HL-60 (cell line): ENCODE measurements around the gene C19orf53.
"Not testable (repeated sequence)": the region's sequence is repeated elsewhere in the genome, so short reads cannot be mapped to it uniquely, and the experiment has no call there.

ENCODE experiments used
- DNase-seq, 2 experiments: peaks; one replicate each; pipeline ENCODE4 v3.0.0-alpha.2; 2010 to 2020; ENCODE audit warnings: low read depth in 1 of 2, low spot score in 1 of 2
- H3K27ac ChIP-seq: fragments of 250-450 bp; sonication (Bioruptor Pico); replicated peaks from 2 replicates; pipeline ENCODE4 v1.5.1; 2020; ENCODE audit warnings: mild to moderate bottlenecking, moderate library complexity
- H3K27me3 ChIP-seq: fragments of 250-450 bp; sonication (Bioruptor Pico); 2 replicates; pipeline ENCODE4 v1.5.1; 2021; ENCODE audit warnings: mild to moderate bottlenecking, moderate library complexity; ENCODE audit not compliant: insufficient read depth, poor library complexity, severe bottlenecking
- H3K4me3 ChIP-seq: replicated peaks from 2 replicates; pipeline ENCODE4 v1.5.1; 2011; ENCODE audit warnings: mild to moderate bottlenecking, control low read depth, low read length; ENCODE audit not compliant: insufficient read depth
- CTCF ChIP-seq: IDR thresholded peaks from one replicate; pipeline ENCODE4 v1.5.1; 2011; ENCODE audit warnings: low read length, control low read depth, inconsistent platforms; ENCODE audit not compliant: insufficient read depth
- GABPA ChIP-seq: IDR thresholded peaks from 2 replicates; pipeline ENCODE4 v1.6.1; 2012; ENCODE audit warnings: low read depth
- POLR2AphosphoS5 ChIP-seq: IDR thresholded peaks from 2 replicates; pipeline ENCODE4 v1.6.1; 2012; ENCODE audit warnings: low read depth
- REST ChIP-seq: IDR thresholded peaks from 2 replicates; pipeline ENCODE4 v1.6.1; 2012; ENCODE audit warnings: low read depth; ENCODE audit not compliant: insufficient replicate concordance
- SPI1 ChIP-seq: IDR thresholded peaks from 2 replicates; pipeline ENCODE4 v1.6.1; 2012; ENCODE audit warnings: low read depth, mild to moderate bottlenecking, borderline replicate concordance

Gene C19orf53

GRCh38 chr19:13788991-13789390 is 14.7 kb downstream of the C19orf53 start:
- Histone ChIP-seq H3K4me3 (no peak overlapping the region), H3K27ac (peak overlapping the region; percentile 82), H3K27me3 (no peaks in the 10 kb centered on the region)
- TF ChIP-seq GABPA: no peak
- TF ChIP-seq POLR2AphosphoS5: peak; percentile 76
- peak in 1 of 2 experiments; percentile 91 for DNase-seq

- Histone ChIP-seq H3K27ac (peak overlapping the region; percentile 82), H3K4me3 (no peak overlapping the region), H3K27me3 (no peaks in the 10 kb centered on the region)
- DNase-seq: peak; percentile 68 to 89
- TF ChIP-seq SPI1 (peak; percentile 56; the same call in 1 of the 2 replicates), GABPA (peak; percentile 23; the same call in 1 of the 2 replicates), REST (no peak), CTCF (no peak), POLR2AphosphoS5 (peak; percentile 66)
Measured at GRCh38 chr19:13790354-13790753, 16.1 kb downstream of the C19orf53 start.

- not testable (repeated sequence) for H3K27me3 ChIP-seq, H3K27ac ChIP-seq, H3K4me3 ChIP-seq, DNase-seq
Measured at GRCh38 chr19:13793317-13793716, 19.1 kb downstream of the C19orf53 start.

- no peak for DNase-seq
- peak overlapping the region; percentile 74 for H3K27ac ChIP-seq
Measured at GRCh38 chr19:13794398-13794756, 20.1 kb downstream of the C19orf53 start.

More at GRCh38 chr19:13794398-13794756, 20.1 kb downstream of the C19orf53 start:
- no peak for TF ChIP-seq GABPA
- no peak for TF ChIP-seq CTCF
- no peak; the same call in 1 of the 2 replicates for TF ChIP-seq POLR2AphosphoS5
- TF ChIP-seq SPI1: no peak
- TF ChIP-seq REST: no peak
- Histone ChIP-seq H3K27me3 (no peaks in the 10 kb centered on the region), H3K4me3 (peak overlapping the region; percentile 72)
